GM18858 (cell line): ENCODE measurements around the gene ZNF878.
"Not testable (repeated sequence)": the region's sequence is repeated elsewhere in the genome, so short reads cannot be mapped to it uniquely, and the experiment has no call there.

Source experiments
- ATAC-seq: cut with Tn5 transposase; IDR thresholded peaks from one replicate; pipeline ENCODE4 v1.9.1; 2021; ENCODE audit not compliant: unreplicated experiment

Gene ZNF878

GRCh38 chr19:12052497-12053169 is at the start of gene ZNF878:
TSS of gene ZNF878 (minus strand) at chr19:12052961. CDS start at chr19:12052801, 160 bp downstream.
- ATAC-seq: peak; percentile 76

- ATAC-seq: no peak
These were observed 45.3 kb upstream of the ZNF878 start for GRCh38 chr19:12098040-12098439.

- no peak for ATAC-seq
These were observed 42.5 kb upstream of the ZNF878 start for GRCh38 chr19:12095111-12095790.

GRCh38 chr19:12093777-12094176 is 41.0 kb upstream of the ZNF878 start:
- ATAC-seq: no peak

GRCh38 chr19:12092956-12093355 is 40.2 kb upstream of the ZNF878 start:
- no peak for ATAC-seq

GRCh38 chr19:12092065-12092867 is 39.5 kb upstream of the ZNF878 start:
- ATAC-seq: no peak

- no peak for ATAC-seq
These were observed 38.0 kb upstream of the ZNF878 start for GRCh38 chr19:12090807-12091206.

GRCh38 chr19:12085074-12085818 is 32.5 kb upstream of the ZNF878 start:
- ATAC-seq: no peak

GRCh38 chr19:12083336-12083735 is 30.6 kb upstream of the ZNF878 start:
- ATAC-seq: not testable (repeated sequence)

GRCh38 chr19:12077375-12077774 is 24.6 kb upstream of the ZNF878 start:
- ATAC-seq: no peak

GRCh38 chr19:12076331-12076730 is 23.6 kb upstream of the ZNF878 start:
- ATAC-seq: not testable (repeated sequence)

GRCh38 chr19:12075538-12076139 is 22.9 kb upstream of the ZNF878 start:
- ATAC-seq: no peak

GRCh38 chr19:12064590-12065538 is 12.1 kb upstream of the ZNF878 start, which contains the start of gene ZNF844:
TSS of gene ZNF844 (plus strand) at chr19:12064731. CDS start at chr19:12064874, 143 bp downstream.
- no peak for ATAC-seq

- ATAC-seq: no peak
These were observed 3.0 kb upstream of the ZNF878 start for GRCh38 chr19:12055784-12056183.

- ATAC-seq: no peak
These were observed 667 bp downstream of the ZNF878 start for GRCh38 chr19:12052091-12052496.

GRCh38 chr19:12047868-12048267 is 4.9 kb downstream of the ZNF878 start:
- ATAC-seq: no peak

GRCh38 chr19:12043752-12044422 is 8.9 kb downstream of the ZNF878 start:
- no peak for ATAC-seq

GRCh38 chr19:12042893-12043292 is 9.9 kb downstream of the ZNF878 start:
- ATAC-seq: no peak
